GM18951 (cell line): Measurements from ENCODE around the gene ASXL1.
"Not testable (repeated sequence)": the region's sequence is repeated elsewhere in the genome, so short reads cannot be mapped to it uniquely, and the experiment has no call there.

Source experiments
- POLR2A ChIP-seq: IDR thresholded peaks from 4 replicates; pipeline ENCODE4 v1.6.1; 2011; ENCODE audit warnings: mild to moderate bottlenecking; ENCODE audit not compliant: insufficient read length, insufficient read depth; ENCODE audit errors: extremely low read depth
- in situ Hi-C: fragments of 300-500 bp; cut with MboI; formaldehyde crosslinking; loops from one replicate; pipeline ENCODE4 v1.12.0; 2022; ENCODE audit warnings: low sequenced_read_pairs, mixed read lengths, inconsistent platforms; ENCODE audit not compliant: unreplicated experiment

ASXL1 gene

GRCh38 chr20:32359633-32360332 is 1.7 kb downstream of the ASXL1 start:
- TF ChIP-seq POLR2A = no peak
- in situ Hi-C loops = no loop called here

DNA sequence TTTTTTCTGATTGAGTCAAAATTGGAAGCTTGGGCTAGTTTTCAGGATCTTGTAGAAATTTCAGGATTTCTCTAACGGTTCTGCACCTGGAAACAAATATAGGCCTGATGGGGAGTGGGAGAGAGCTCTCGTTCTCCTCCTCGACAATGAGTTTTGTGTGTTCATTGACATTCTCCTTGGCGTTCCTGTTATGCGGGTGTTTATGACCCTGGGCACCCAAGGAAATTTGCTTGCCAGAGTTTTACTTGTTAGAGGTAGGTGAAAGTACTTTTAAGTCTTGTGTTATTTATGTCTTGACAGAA is 2.2 kb downstream of the ASXL1 start:
- in situ Hi-C loops = no loop called here
- no peak for TF ChIP-seq POLR2A

GRCh38 chr20:32362901-32363364 is 4.8 kb downstream of the ASXL1 start:
- in situ Hi-C loops = no loop called here
- no peak for TF ChIP-seq POLR2A

- TF ChIP-seq POLR2A = no peak
- in situ Hi-C loops = no loop called here
Measured at GRCh38 chr20:32363492-32363891, 5.4 kb downstream of the ASXL1 start.

DNA sequence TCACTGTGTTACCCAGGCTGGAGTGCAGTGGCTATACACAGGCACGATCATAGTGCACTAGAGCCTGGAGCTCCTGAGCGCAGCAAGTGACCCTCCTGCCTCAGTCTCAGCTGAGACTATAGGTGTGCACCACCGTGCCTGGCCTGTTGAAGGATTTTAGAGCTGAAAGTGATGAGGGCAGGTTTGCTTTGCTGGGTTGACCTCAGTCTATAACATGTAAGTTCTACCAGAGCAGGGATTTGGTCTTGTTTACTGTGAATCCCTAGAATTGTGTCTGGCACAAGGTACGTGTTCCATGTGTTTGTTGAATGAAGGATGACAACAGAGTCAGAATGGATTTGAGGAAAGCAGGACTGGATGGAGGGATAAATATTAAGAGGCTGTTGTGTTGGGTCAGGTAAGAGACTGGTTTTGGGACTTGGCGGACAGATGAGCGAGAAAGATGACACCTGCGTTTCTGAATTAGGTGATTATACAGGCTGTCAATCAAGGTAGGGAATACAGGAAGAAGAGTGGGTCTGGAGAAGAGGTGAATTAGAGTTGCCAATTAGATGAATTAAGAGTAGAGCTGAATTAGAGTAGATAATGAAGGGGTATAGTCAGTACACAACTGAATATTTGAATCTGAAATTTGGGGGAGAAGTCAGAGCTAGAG is 6.5 kb downstream of the ASXL1 start:
- in situ Hi-C loops = no loop called here
- no peak for TF ChIP-seq POLR2A

- in situ Hi-C loops = no loop called here
- TF ChIP-seq POLR2A = no peak
Measured at GRCh38 chr20:32365564-32365963, 7.4 kb downstream of the ASXL1 start.

DNA sequence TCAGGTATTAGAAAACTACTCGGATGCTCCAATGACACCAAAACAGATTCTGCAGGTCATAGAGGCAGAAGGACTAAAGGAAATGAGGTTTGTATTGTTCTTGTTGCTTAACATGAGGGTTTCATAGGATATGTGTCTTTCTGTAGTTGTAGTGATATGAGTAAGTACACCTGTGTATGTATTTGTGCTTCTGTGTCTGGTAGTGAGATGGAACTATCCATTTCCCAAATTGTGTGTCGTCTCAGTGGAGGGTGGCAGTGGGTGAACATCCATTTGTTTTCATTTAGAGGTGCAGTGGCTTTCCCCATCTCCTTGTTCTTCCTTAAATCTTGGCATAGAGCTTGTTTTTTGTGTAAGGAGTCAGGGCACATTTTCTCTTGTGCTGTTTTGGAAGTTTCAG is 8.2 kb downstream of the ASXL1 start:
- TF ChIP-seq POLR2A = no peak
- in situ Hi-C loops = no loop called here

DNA sequence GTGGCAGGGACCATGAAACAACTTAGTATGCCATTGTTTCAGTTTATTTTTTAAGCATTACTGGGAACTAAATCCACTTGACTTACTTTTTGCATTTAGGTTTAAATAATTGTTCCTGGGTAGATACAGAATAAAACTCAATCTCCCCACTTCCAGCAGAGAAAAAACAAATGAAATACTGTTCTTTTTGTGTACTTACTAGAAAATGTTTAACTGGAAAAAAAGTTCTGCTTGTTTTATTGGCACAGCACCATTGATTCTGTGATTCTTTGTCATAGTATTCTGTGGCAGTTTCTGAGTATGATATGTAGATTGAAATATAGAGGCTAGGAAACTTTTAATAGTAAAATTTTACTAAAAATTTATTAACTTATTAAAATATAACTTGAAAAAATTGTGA is 10.2 kb downstream of the ASXL1 start:
- TF ChIP-seq POLR2A = no peak

DNA sequence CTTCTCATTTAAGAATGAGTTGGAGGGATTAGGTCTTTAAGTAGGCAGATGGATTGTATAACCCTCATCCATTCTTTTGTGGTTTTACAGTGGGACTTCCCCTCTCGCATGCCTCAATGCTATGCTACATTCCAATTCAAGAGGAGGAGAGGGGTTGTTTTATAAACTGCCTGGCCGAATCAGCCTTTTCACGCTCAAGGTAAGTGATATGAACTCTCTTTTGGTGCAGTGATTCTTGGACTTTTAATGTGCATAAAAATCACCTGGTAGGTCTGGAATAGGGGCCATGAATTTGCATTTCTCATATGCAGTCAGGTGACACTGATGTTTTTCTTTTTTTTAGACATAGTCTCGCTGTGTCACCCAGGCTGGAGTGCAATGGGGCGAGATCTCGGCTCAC is 10.8 kb downstream of the ASXL1 start:
- TF ChIP-seq POLR2A = no peak
- in situ Hi-C loops = no loop called here

More for the DNA sequence above, 10.2 kb downstream of the ASXL1 start:
- in situ Hi-C loops = no loop called here

- in situ Hi-C loops = no loop called here
Measured at GRCh38 chr20:32370897-32371296, 12.8 kb downstream of the ASXL1 start.

DNA sequence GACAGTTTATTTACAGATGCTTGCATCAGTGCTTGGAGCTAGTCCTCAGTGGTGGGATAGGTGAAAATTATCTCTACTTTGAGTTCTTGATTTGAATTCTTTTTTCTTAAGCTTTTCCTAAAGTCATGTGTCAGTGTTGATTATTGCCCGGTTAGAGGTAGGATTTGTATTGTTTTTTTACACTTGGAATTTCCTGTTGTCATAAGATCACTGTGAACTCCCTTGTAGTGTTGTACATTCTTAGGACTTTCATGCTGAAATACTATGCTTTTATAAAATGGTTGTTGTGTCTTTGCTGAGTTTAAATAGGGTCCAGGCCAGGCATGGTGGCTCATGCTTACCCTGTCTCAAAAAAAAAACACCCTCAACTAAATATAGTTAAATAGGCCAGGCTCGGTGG is 20.3 kb downstream of the ASXL1 start:
- no peak for TF ChIP-seq POLR2A
- in situ Hi-C loops = no loop called here

More at GRCh38 chr20:32370897-32371296, 12.8 kb downstream of the ASXL1 start:
- no peak for TF ChIP-seq POLR2A

DNA sequence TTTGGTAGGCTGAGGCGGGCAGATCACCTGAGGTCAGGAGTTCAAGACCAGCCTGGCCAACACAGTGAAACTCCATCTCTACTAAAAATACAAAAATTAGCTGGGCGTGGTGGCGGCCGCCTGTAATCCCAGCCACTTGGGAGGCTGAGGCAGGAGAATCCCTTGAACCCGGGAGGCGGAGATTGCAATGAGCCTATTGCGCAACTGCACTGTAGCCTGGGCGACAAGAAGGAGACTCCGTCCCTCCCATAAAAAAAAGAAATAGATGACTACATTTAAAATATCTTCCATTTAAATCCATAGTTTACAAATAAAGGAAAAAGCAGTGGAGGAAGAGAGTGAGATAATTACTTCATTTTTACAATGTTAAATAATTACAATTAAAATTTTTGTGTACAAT is 21.9 kb downstream of the ASXL1 start:
- in situ Hi-C loops = not testable (repeated sequence)

- in situ Hi-C loops = no loop called here
- no peak for TF ChIP-seq POLR2A
Measured at GRCh38 chr20:32380745-32381144, 22.6 kb downstream of the ASXL1 start.
